HG03025 (cell line): ENCODE data around the gene DMC1.

ENCODE experiments used
- ATAC-seq: cut with Tn5 transposase; IDR thresholded peaks from one replicate; pipeline ENCODE4 v1.9.1; 2021; ENCODE audit warnings: mild to moderate bottlenecking, moderate library complexity; ENCODE audit not compliant: unreplicated experiment, low FRiP score

DMC1 gene

GRCh38 chr22:38569181-38569971, 607 bp downstream of the DMC1 start:
- ATAC-seq, result no peak

- no peak for ATAC-seq
Observed at GRCh38 chr22:38567531-38568285, 2.3 kb downstream of the DMC1 start.

- ATAC-seq, result no peak
Observed at GRCh38 chr22:38566726-38567504, 3.1 kb downstream of the DMC1 start.

- ATAC-seq, result no peak
Observed at GRCh38 chr22:38565441-38565840, 4.5 kb downstream of the DMC1 start.

- ATAC-seq, result no peak
Observed at GRCh38 chr22:38564669-38565068, 5.3 kb downstream of the DMC1 start.

GRCh38 chr22:38554281-38554680, 15.7 kb downstream of the DMC1 start:
- no peak for ATAC-seq

- ATAC-seq, result no peak
Observed at GRCh38 chr22:38549101-38549894, 20.7 kb downstream of the DMC1 start.

GRCh38 chr22:38540701-38541100, 29.3 kb downstream of the DMC1 start:
- no peak for ATAC-seq

GRCh38 chr22:38531251-38531938, 38.6 kb downstream of the DMC1 start:
- ATAC-seq, result no peak

- ATAC-seq, result no peak
Observed at GRCh38 chr22:38524429-38524828, 45.6 kb downstream of the DMC1 start.

GRCh38 chr22:38523479-38523878, 46.5 kb downstream of the DMC1 start:
- no peak for ATAC-seq

- ATAC-seq, result no peak
Observed at GRCh38 chr22:38523029-38523428, 47.0 kb downstream of the DMC1 start.

- no peak for ATAC-seq
Observed at GRCh38 chr22:38519453-38520250, 50.3 kb downstream of the DMC1 start.

GRCh38 chr22:38518620-38519019, 51.4 kb downstream of the DMC1 start:
- no peak for ATAC-seq

- ATAC-seq, result no peak
Observed at GRCh38 chr22:38513063-38513462, 56.9 kb downstream of the DMC1 start.

GRCh38 chr22:38510416-38510970, 59.5 kb downstream of the DMC1 start:
- ATAC-seq, result no peak

- ATAC-seq, result peak; percentile 80
Observed at GRCh38 chr22:38506118-38506962, 63.6 kb downstream of the DMC1 start, which contains the start of gene DDX17. Gene DDX17 (minus strand): TSS chr22:38506311.
